ENCODE measurements around the gene ANKK1. TPM values are rescaled to one million over a fixed set of nuclear protein-coding genes. Genes with fewer than 3 reads are reported as not detected.

ANKK1 gene
- total and polyA plus RNA-seq, 4 donors: 0.01 to 0.08 TPM; not detected in 2

GRCh38 chr11:113363996-113364641 is 23.5 kb upstream of the ANKK1 start:
- Histone ChIP-seq H3K4me3 (ENCODE audit: low read depth in 1 of 3, low read length in 3 of 3) (no peak overlapping the region), H3K9me3 (ENCODE audit: control insufficient read depth in 4 of 4, low read length in 3 of 4) (no peaks in the 10 kb centered on the region), H3K27me3 (ENCODE audit: control insufficient read depth in 4 of 4, insufficient read depth in 4 of 4, low read length in 3 of 4) (no peaks in the 10 kb centered on the region), H3K36me3 (ENCODE audit: control insufficient read depth in 4 of 4, insufficient read depth in 3 of 4, low read depth in 1 of 4, low read length in 3 of 4) (peaks cover 0 to 50% (median 23%) of the 10 kb centered on the region in 4 donors), H3K27ac (ENCODE audit: low read depth in 1 of 2, low read length in 2 of 2) (no peak overlapping the region), H3K4me1 (ENCODE audit: control insufficient read depth in 4 of 4, insufficient read depth in 4 of 4, low read length in 3 of 4) (no peaks in the 10 kb centered on the region), H3K9ac (ENCODE audit: low read depth in 1 of 2, low read length in 2 of 2) (no peak overlapping the region)
- no peak for DNase-seq (ENCODE audit: low spot score)
- no peak for TF ChIP-seq HNF4A (conservative IDR thresholded peaks at IDR 0.05)
- no peak for TF ChIP-seq YY1 (IDR thresholded peaks at IDR 0.05)
- no peak for TF ChIP-seq TAF1 (conservative IDR thresholded peaks at IDR 0.05)
- no peak for TF ChIP-seq GABPA (IDR thresholded peaks at IDR 0.05 in 1 of 2, conservative IDR thresholded peaks at IDR 0.05 in 1 of 2)
- TF ChIP-seq NR2F2 (IDR thresholded peaks at IDR 0.05): no peak
- TF ChIP-seq CTCF (IDR thresholded peaks at IDR 0.05; ENCODE audit: low read depth, low read length, missing input control): no peak
- no peak for TF ChIP-seq SP1 (IDR thresholded peaks at IDR 0.05)
- TF ChIP-seq RAD21 (IDR thresholded peaks at IDR 0.05): no peak
- WGBS: 91% methylated on average over 7 of the region's 7 CpGs

DNA sequence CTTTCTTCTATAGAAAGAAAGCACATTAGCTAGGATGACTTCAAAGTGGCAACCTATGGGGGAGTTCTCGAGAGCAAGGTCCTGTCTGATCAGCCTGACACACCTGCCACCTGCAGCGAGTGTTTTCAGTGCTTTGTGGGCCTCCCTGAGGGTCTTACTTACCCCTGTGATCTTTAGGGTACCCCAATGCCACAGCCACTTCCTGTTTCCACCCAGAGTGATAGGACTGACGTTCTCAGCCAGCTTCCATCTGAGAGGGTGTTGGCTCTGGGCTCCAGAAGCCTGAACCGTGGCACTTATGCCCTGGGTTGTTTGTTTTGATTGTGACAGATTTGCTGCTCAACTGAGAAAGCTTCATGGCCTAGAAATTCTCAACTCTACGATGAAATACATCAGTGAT is 21.7 kb upstream of the ANKK1 start:
- H3K27ac ChIP-seq (ENCODE audit: low read depth in 1 of 2, low read length in 2 of 2): no peak overlapping the region
- peaks cover 0 to 34% (median 15%) of the 10 kb centered on the region in 4 donors for H3K36me3 ChIP-seq (ENCODE audit: control insufficient read depth in 4 of 4, insufficient read depth in 3 of 4, low read depth in 1 of 4, low read length in 3 of 4)
- H3K4me3 ChIP-seq (ENCODE audit: low read depth in 1 of 3, low read length in 3 of 3): no peak overlapping the region
- WGBS: 73% methylated on average over 5 of the region's 5 CpGs
- no peaks in the 10 kb centered on the region for H3K4me1 ChIP-seq (ENCODE audit: control insufficient read depth in 4 of 4, insufficient read depth in 4 of 4, low read length in 3 of 4)
- H3K27me3 ChIP-seq (ENCODE audit: control insufficient read depth in 4 of 4, insufficient read depth in 4 of 4, low read length in 3 of 4): no peaks in the 10 kb centered on the region
- no peak overlapping the region for H3K9ac ChIP-seq (ENCODE audit: low read depth in 1 of 2, low read length in 2 of 2)
- no peak for DNase-seq (ENCODE audit: low spot score)
- TF ChIP-seq YY1 (IDR thresholded peaks at IDR 0.05) (no peak), FOXA2 (IDR thresholded peaks at IDR 0.05) (no peak), EGR1 (IDR thresholded peaks at IDR 0.05; ENCODE audit: low read depth in 2 of 2) (no peak), HNF4G (IDR thresholded peaks at IDR 0.05) (no peak)
- no peaks in the 10 kb centered on the region for H3K9me3 ChIP-seq (ENCODE audit: control insufficient read depth in 4 of 4, low read length in 3 of 4)

- Histone ChIP-seq H3K4me3 (ENCODE audit: low read depth in 1 of 3, low read length in 3 of 3) (no peak overlapping the region), H3K9ac (ENCODE audit: low read depth in 1 of 2, low read length in 2 of 2) (no peak overlapping the region), H3K27ac (ENCODE audit: low read depth in 1 of 2, low read length in 2 of 2) (no peak overlapping the region), H3K4me1 (ENCODE audit: control insufficient read depth in 4 of 4, insufficient read depth in 4 of 4, low read length in 3 of 4) (no peaks in the 10 kb centered on the region), H3K36me3 (ENCODE audit: control insufficient read depth in 4 of 4, insufficient read depth in 3 of 4, low read depth in 1 of 4, low read length in 3 of 4) (peaks cover 0 to 16% (median 7%) of the 10 kb centered on the region in 4 donors), H3K27me3 (ENCODE audit: control insufficient read depth in 4 of 4, insufficient read depth in 4 of 4, low read length in 3 of 4) (no peaks in the 10 kb centered on the region), H3K9me3 (ENCODE audit: control insufficient read depth in 4 of 4, low read length in 3 of 4) (no peaks in the 10 kb centered on the region)
- TF ChIP-seq SP1 (IDR thresholded peaks at IDR 0.05) (no peak), FOXA1 (IDR thresholded peaks at IDR 0.05) (no peak), TAF1 (conservative IDR thresholded peaks at IDR 0.05) (no peak), YY1 (IDR thresholded peaks at IDR 0.05) (no peak), GABPA (IDR thresholded peaks at IDR 0.05 in 1 of 2, conservative IDR thresholded peaks at IDR 0.05 in 1 of 2) (no peak), FOXA2 (IDR thresholded peaks at IDR 0.05) (no peak), EGR1 (IDR thresholded peaks at IDR 0.05; ENCODE audit: low read depth in 2 of 2) (no peak), NR2F2 (IDR thresholded peaks at IDR 0.05) (no peak)
- WGBS: 83% methylated on average over 3 of the region's 3 CpGs
- DNase-seq (ENCODE audit: low spot score): no peak
Measured at GRCh38 chr11:113369411-113369810, 18.2 kb upstream of the ANKK1 start.

All from liver (tissue), 9 donors.